ENCODE results near the gene CASQ2. TPM values are rescaled to one million over a fixed set of nuclear protein-coding genes. Genes with fewer than 3 reads are reported as not detected.

The CASQ2 gene
- total RNA-seq, 1 donor from 2014 or later, result not detected

DNA sequence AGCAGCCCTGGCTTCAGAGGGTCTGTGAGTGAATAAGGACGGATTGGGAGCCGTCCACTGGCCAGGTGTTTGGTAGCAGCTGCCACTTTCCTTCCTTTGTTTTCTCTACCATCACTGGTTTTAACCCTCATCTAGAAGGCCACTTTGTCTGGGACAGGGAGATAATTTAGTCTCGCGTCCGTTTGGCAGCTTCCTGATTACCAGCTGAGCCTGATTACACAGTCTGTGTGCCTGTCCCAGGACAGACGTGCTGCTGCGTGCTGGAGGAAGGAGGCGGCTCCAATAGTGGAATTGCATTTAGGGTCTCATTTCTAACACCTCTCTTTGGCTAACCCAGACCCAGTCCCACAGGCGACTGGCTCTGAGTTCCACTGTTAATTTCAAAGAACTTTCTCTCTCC, 24.6 kb upstream of the CASQ2 start:
- TF ChIP-seq, protein P1, sequence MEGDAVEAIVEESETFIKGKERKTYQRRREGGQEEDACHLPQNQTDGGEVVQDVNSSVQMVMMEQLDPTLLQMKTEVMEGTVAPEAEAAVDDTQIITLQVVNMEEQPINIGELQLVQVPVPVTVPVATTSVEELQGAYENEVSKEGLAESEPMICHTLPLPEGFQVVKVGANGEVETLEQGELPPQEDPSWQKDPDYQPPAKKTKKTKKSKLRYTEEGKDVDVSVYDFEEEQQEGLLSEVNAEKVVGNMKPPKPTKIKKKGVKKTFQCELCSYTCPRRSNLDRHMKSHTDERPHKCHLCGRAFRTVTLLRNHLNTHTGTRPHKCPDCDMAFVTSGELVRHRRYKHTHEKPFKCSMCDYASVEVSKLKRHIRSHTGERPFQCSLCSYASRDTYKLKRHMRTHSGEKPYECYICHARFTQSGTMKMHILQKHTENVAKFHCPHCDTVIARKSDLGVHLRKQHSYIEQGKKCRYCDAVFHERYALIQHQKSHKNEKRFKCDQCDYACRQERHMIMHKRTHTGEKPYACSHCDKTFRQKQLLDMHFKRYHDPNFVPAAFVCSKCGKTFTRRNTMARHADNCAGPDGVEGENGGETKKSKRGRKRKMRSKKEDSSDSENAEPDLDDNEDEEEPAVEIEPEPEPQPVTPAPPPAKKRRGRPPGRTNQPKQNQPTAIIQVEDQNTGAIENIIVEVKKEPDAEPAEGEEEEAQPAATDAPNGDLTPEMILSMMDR (IDR thresholded peaks at IDR 0.05; ENCODE audit: unreplicated experiment), result no peak
- no peaks in the 10 kb centered on the region for H3K36me3 Mint-ChIP-seq (ENCODE audit: low read depth, unreplicated experiment)
- H3K27ac Mint-ChIP-seq (ENCODE audit: unreplicated experiment), result no peak overlapping the region
- H3K4me3 Mint-ChIP-seq (ENCODE audit: unreplicated experiment), result no peak overlapping the region
- DNase-seq (ENCODE audit: low spot score), result no peak
- H3K9me3 Mint-ChIP-seq (ENCODE audit: unreplicated experiment), result no peaks in the 10 kb centered on the region
- peaks cover 7% of the 10 kb centered on the region for H3K4me1 Mint-ChIP-seq (ENCODE audit: unreplicated experiment)
- H3K27me3 Mint-ChIP-seq (ENCODE audit: unreplicated experiment), result peaks cover 5% of the 10 kb centered on the region

DNA sequence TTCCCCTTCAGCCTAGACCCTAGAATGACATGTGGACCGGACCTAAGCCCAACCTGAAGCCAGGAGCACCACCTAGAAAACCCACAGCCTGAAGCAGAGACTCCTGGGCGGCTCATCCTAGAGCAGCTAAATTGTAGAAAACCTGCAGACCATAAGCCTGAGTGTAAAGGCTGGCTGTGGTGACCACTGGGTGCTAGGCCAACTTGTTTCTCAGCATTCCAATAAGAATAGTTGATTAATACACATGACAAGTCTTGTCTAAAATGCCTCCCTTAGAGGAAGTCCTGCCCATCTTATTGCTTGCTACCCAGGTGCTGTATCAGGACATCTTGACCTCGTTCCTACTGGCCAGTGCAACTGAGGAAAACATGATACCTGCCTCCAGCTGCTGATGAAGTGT, 23.3 kb upstream of the CASQ2 start:
- H3K27ac Mint-ChIP-seq (ENCODE audit: unreplicated experiment), result no peak overlapping the region
- H3K9me3 Mint-ChIP-seq (ENCODE audit: unreplicated experiment), result no peaks in the 10 kb centered on the region
- no peak overlapping the region for H3K4me3 Mint-ChIP-seq (ENCODE audit: unreplicated experiment)
- no peaks in the 10 kb centered on the region for H3K36me3 Mint-ChIP-seq (ENCODE audit: low read depth, unreplicated experiment)
- H3K27me3 Mint-ChIP-seq (ENCODE audit: unreplicated experiment), result peaks cover 5% of the 10 kb centered on the region
- peaks cover 5% of the 10 kb centered on the region for H3K4me1 Mint-ChIP-seq (ENCODE audit: unreplicated experiment)
- no peak for DNase-seq (ENCODE audit: low spot score)
- TF ChIP-seq, protein P1 (IDR thresholded peaks at IDR 0.05; ENCODE audit: unreplicated experiment), result no peak

DNA sequence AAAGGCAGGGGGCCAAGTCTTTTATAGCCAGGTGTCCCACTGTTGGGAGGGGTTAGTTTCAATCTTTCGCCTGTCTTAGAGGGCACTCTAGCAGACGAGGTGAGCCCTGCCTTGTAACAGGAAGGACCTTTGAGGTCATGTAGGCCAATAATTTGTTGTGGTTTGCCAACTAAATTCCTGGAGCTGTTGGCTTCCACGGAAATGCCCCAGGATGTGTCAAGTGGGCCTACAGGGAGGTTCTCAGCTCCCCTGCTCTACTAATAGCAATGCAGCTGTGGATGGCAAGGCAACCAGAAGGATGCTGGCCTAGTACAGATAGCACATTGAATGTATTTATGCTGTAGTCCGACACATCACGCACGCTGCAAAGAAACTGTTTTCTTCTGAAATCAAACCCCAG, 22.3 kb upstream of the CASQ2 start:
- H3K4me1 Mint-ChIP-seq (ENCODE audit: unreplicated experiment), result no peaks in the 10 kb centered on the region
- H3K27me3 Mint-ChIP-seq (ENCODE audit: unreplicated experiment), result peaks cover 5% of the 10 kb centered on the region
- TF ChIP-seq, protein P1 (IDR thresholded peaks at IDR 0.05; ENCODE audit: unreplicated experiment), result no peak
- DNase-seq (ENCODE audit: low spot score), result no peak
- H3K4me3 Mint-ChIP-seq (ENCODE audit: unreplicated experiment), result no peak overlapping the region
- no peak overlapping the region for H3K27ac Mint-ChIP-seq (ENCODE audit: unreplicated experiment)
- H3K36me3 Mint-ChIP-seq (ENCODE audit: low read depth, unreplicated experiment), result no peaks in the 10 kb centered on the region
- H3K9me3 Mint-ChIP-seq (ENCODE audit: unreplicated experiment), result no peaks in the 10 kb centered on the region

DNA sequence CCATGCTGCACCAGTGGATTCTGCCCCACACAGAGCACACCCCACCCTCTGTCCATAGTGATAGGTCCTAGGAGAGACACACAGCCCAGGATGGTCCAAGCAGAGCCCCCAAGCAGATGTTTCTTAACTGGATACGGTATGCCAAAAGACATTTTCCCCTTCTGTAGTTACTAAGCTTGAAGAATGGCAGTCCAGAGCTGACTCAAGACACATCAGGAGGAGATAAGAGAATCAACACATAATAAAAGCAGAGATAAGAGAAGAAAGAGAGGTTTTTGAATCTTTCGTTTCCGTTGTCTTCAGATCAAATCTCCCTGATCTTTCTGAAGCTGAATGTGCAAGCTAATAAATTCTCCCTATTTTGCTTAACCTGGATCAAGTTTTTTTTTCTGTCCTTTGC, 21.8 kb upstream of the CASQ2 start:
- Mint-ChIP-seq H3K27me3 (ENCODE audit: unreplicated experiment) (peaks cover 5% of the 10 kb centered on the region), H3K9me3 (ENCODE audit: unreplicated experiment) (no peaks in the 10 kb centered on the region), H3K4me1 (ENCODE audit: unreplicated experiment) (no peaks in the 10 kb centered on the region), H3K36me3 (ENCODE audit: low read depth, unreplicated experiment) (no peaks in the 10 kb centered on the region), H3K27ac (ENCODE audit: unreplicated experiment) (no peak overlapping the region), H3K4me3 (ENCODE audit: unreplicated experiment) (no peak overlapping the region)
- TF ChIP-seq, protein P1 (IDR thresholded peaks at IDR 0.05; ENCODE audit: unreplicated experiment), result no peak
- no peak for DNase-seq (ENCODE audit: low spot score)

DNA sequence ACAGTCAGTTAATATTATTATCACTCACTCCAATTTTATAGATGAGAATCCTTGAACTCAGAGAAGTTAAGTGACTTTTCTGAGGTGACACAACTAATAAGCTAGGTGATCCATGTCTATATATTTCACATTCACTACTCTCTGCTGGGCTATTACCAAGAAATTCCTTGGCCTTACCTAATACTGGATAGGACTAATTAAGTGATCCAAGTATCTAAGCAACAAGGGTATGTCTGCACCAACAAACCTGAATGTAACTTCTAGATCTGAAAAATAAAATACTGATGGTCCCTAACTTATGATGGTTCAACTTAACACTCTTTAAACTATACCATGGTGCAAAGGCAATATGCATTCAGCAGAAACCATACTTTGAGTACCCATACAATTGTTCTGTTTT, 14.8 kb upstream of the CASQ2 start:
- Mint-ChIP-seq H3K9me3 (ENCODE audit: unreplicated experiment) (no peaks in the 10 kb centered on the region), H3K4me3 (ENCODE audit: unreplicated experiment) (no peak overlapping the region), H3K36me3 (ENCODE audit: low read depth, unreplicated experiment) (no peaks in the 10 kb centered on the region), H3K27ac (ENCODE audit: unreplicated experiment) (no peak overlapping the region), H3K4me1 (ENCODE audit: unreplicated experiment) (no peaks in the 10 kb centered on the region), H3K27me3 (ENCODE audit: unreplicated experiment) (no peaks in the 10 kb centered on the region)
- no peak for DNase-seq (ENCODE audit: low spot score)
- TF ChIP-seq, protein P1 (IDR thresholded peaks at IDR 0.05; ENCODE audit: unreplicated experiment), result no peak

Data from endothelial cell (in vitro differentiated cells).